ENCODE results near the gene GLRA1. TPM values are rescaled to one million over a fixed set of nuclear protein-coding genes. Genes with fewer than 3 reads are reported as not detected.

GLRA1 gene
- polyA plus RNA-seq, 3 donors = not detected

GRCh38 chr5:151900891-151901290 is 23.8 kb downstream of the GLRA1 start:
- no peaks in the 10 kb centered on the region for H4K20me1 ChIP-seq (ENCODE audit: insufficient read depth, low read length)
- DNase-seq = no peak

GRCh38 chr5:151899399-151899798 is 25.3 kb downstream of the GLRA1 start:
- no peak overlapping the region for H3K4me2 ChIP-seq (replicated peaks; ENCODE audit: extremely low read depth, low read length, poor library complexity, severe bottlenecking)
- no peaks in the 10 kb centered on the region for H3K27me3 ChIP-seq (ENCODE audit: control insufficient read depth in 2 of 2, insufficient read depth in 2 of 2, low read length in 2 of 2)
- no peak overlapping the region for H2AFZ ChIP-seq (ENCODE audit: insufficient read depth, low read depth, low read length, poor library complexity, severe bottlenecking)
- intact Hi-C loops (cut with micrococcal nuclease) = no loop called here
- Mint-ChIP-seq H3K27ac (no peak overlapping the region), H3K4me3 (no peak overlapping the region), H3K27me3 (ENCODE audit: low read depth in 3 of 3) (peaks cover 0 to 7% (median 4%) of the 10 kb centered on the region in 3 donors), H3K9me3 (peaks cover 0 to 3% (median 0%) of the 10 kb centered on the region in 7 donors), H3K36me3 (no peaks in the 10 kb centered on the region), H3K4me1 (no peaks in the 10 kb centered on the region)
- no peak for DNase-seq
- WGBS (ENCODE audit: insufficient coverage) = 75% methylated on average over 1 of the region's 2 CpGs
- H3K36me3 ChIP-seq (replicated peaks in 1 of 2; ENCODE audit: control insufficient read depth in 1 of 2, insufficient read depth in 2 of 2, low read length in 2 of 2) = no peaks in the 10 kb centered on the region
- H3K4me3 ChIP-seq (replicated peaks in 1 of 3; ENCODE audit: low read depth in 2 of 3, low read length in 3 of 3) = no peak overlapping the region
- no peaks in the 10 kb centered on the region for H3K79me2 ChIP-seq (ENCODE audit: insufficient read depth, low read length)
- no peak for TF ChIP-seq CTCF (IDR thresholded peaks at IDR 0.05)
- no peak overlapping the region for H3K9ac ChIP-seq (ENCODE audit: insufficient read depth, low read length, poor library complexity, severe bottlenecking)
- H3K27ac ChIP-seq (ENCODE audit: low read depth in 1 of 2, low read length in 2 of 2) = no peak overlapping the region
- no peaks in the 10 kb centered on the region for H4K20me1 ChIP-seq (ENCODE audit: insufficient read depth, low read length)
- H3K4me1 ChIP-seq (ENCODE audit: control insufficient read depth in 1 of 2, insufficient read depth in 2 of 2, low read length in 2 of 2) = no peaks in the 10 kb centered on the region
- no peaks in the 10 kb centered on the region for H3K9me3 ChIP-seq (replicated peaks in 1 of 2; ENCODE audit: control insufficient read depth in 1 of 2, insufficient read depth in 1 of 2, low read length in 2 of 2)

More at GRCh38 chr5:151900891-151901290, 23.8 kb downstream of the GLRA1 start:
- Histone ChIP-seq H3K9ac (ENCODE audit: insufficient read depth, low read length, poor library complexity, severe bottlenecking) (no peak overlapping the region), H3K27ac (ENCODE audit: low read depth in 1 of 2, low read length in 2 of 2) (no peak overlapping the region), H3K9me3 (replicated peaks in 1 of 2; ENCODE audit: control insufficient read depth in 1 of 2, insufficient read depth in 1 of 2, low read length in 2 of 2) (no peaks in the 10 kb centered on the region), H3K4me3 (replicated peaks in 1 of 3; ENCODE audit: low read depth in 2 of 3, low read length in 3 of 3) (no peak overlapping the region), H3K4me1 (ENCODE audit: control insufficient read depth in 1 of 2, insufficient read depth in 2 of 2, low read length in 2 of 2) (no peaks in the 10 kb centered on the region), H3K27me3 (ENCODE audit: control insufficient read depth in 2 of 2, insufficient read depth in 2 of 2, low read length in 2 of 2) (no peaks in the 10 kb centered on the region), H2AFZ (ENCODE audit: insufficient read depth, low read depth, low read length, poor library complexity, severe bottlenecking) (no peak overlapping the region), H3K79me2 (ENCODE audit: insufficient read depth, low read length) (no peaks in the 10 kb centered on the region), H3K4me2 (replicated peaks; ENCODE audit: extremely low read depth, low read length, poor library complexity, severe bottlenecking) (no peak overlapping the region), H3K36me3 (replicated peaks in 1 of 2; ENCODE audit: control insufficient read depth in 1 of 2, insufficient read depth in 2 of 2, low read length in 2 of 2) (no peaks in the 10 kb centered on the region)
- Mint-ChIP-seq H3K27ac (no peak overlapping the region), H3K36me3 (no peaks in the 10 kb centered on the region), H3K27me3 (ENCODE audit: low read depth in 3 of 3) (peaks cover 0 to 7% (median 6%) of the 10 kb centered on the region in 3 donors), H3K9me3 (peaks cover 0 to 3% (median 0%) of the 10 kb centered on the region in 7 donors), H3K4me3 (no peak overlapping the region), H3K4me1 (no peaks in the 10 kb centered on the region)
- no peak for TF ChIP-seq CTCF (IDR thresholded peaks at IDR 0.05)
- 88% methylated on average over 1 of the region's 3 CpGs for WGBS (ENCODE audit: insufficient coverage)
- intact Hi-C loops (cut with micrococcal nuclease) = no loop called here
